ENCODE data around the gene PTPRG.

DNA sequence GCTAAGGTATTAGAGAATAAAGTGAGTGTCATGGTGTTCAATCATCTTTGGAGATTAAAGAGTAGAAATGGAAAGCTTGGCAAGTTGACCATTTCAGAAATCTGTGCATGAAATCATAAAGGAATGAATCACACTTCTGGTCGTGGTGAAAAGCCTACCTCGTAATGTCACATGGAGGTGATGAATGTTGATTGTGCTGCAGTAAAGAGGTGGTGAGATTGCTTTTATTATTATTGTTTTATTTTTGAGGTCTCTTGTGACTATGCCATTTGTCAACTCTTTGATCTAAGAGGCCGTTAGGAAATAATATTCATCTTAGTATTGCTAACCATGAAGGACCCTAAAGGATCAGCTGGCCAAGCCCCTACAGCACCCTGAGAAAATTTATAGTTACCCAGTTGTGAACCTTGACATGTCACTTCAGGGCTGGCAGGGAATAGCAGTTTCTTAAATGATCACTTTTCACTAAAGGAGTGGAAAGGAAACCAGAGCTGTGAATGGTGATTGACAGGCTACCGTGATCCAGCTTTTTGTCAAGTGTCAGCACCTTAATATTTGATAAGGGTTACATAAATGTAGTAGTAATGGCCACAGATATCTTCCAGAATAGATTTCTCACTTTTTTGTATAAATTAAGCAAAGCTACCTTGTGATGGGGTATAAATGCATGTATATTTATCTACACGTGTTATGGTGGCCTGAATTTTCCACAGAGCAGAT is 203.9 kb downstream of the PTPRG start:
- TF ChIP-seq, protein P1, sequence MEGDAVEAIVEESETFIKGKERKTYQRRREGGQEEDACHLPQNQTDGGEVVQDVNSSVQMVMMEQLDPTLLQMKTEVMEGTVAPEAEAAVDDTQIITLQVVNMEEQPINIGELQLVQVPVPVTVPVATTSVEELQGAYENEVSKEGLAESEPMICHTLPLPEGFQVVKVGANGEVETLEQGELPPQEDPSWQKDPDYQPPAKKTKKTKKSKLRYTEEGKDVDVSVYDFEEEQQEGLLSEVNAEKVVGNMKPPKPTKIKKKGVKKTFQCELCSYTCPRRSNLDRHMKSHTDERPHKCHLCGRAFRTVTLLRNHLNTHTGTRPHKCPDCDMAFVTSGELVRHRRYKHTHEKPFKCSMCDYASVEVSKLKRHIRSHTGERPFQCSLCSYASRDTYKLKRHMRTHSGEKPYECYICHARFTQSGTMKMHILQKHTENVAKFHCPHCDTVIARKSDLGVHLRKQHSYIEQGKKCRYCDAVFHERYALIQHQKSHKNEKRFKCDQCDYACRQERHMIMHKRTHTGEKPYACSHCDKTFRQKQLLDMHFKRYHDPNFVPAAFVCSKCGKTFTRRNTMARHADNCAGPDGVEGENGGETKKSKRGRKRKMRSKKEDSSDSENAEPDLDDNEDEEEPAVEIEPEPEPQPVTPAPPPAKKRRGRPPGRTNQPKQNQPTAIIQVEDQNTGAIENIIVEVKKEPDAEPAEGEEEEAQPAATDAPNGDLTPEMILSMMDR (IDR thresholded peaks at IDR 0.05 in 2 of 3, conservative IDR thresholded peaks at IDR 0.05 in 1 of 3; ENCODE audit: borderline replicate concordance in 1 of 3, insufficient read depth in 1 of 3, low read depth in 2 of 3, low read length in 2 of 3) = no peak
- TF ChIP-seq YY1 (IDR thresholded peaks at IDR 0.05; ENCODE audit: extremely low read depth, insufficient replicate concordance, low read depth, low read length) (no peak), RAD21 (IDR thresholded peaks at IDR 0.05; ENCODE audit: low read depth) (no peak), EZH2 (IDR thresholded peaks at IDR 0.05) (no peak), SIN3A (IDR thresholded peaks at IDR 0.05; ENCODE audit: low read depth) (no peak)
